Activated CD4-positive, alpha-beta memory T cell treated with anti-CD3 and anti-CD28 coated beads, Interleukin-2, amount 10 ng/mL, durations not matched to agents 7 days and 5 days (primary cell): ENCODE measurements around the gene CLEC16A. TPM values are rescaled to one million over a fixed set of nuclear protein-coding genes. Genes with fewer than 3 reads are reported as not detected.

Experiments
- CTCF ChIA-PET: fragments of 350-600 bp; sonication (Branson Sonifier 250); formaldehyde crosslinking; loops from one replicate; lab custom pipeline; 2021; ENCODE audit warnings: antibody characterized with exemption, inconsistent platforms; lab: Charles Lee
- POLR2A ChIA-PET: fragments of 350-600 bp; sonication (Branson Sonifier 250); formaldehyde crosslinking; loops from one replicate; lab custom pipeline; 2021; ENCODE audit warnings: antibody characterized with exemption; lab: Charles Lee
- DNase-seq: peaks from one replicate; pipeline ENCODE4 v3.0.0-alpha.2; 2020
- H3K27ac Mint-ChIP-seq: one replicate; pipeline ENCODE4 v1.8.0; 2021; ENCODE audit warnings: mild to moderate bottlenecking, mixed read lengths
- H3K27me3 Mint-ChIP-seq: one replicate; pipeline ENCODE4 v1.8.0; 2021; ENCODE audit warnings: mixed read lengths
- H3K36me3 Mint-ChIP-seq: one replicate; pipeline ENCODE4 v1.8.0; 2021; ENCODE audit warnings: low read depth, mixed read lengths
- H3K4me1 Mint-ChIP-seq: one replicate; pipeline ENCODE4 v1.8.0; 2021; ENCODE audit warnings: mixed read lengths
- H3K4me3 Mint-ChIP-seq: one replicate; pipeline ENCODE4 v1.8.0; 2021; ENCODE audit warnings: mild to moderate bottlenecking, mixed read lengths
- H3K9me3 Mint-ChIP-seq: one replicate; pipeline ENCODE4 v1.8.0; 2021; ENCODE audit warnings: mixed read lengths
- total RNA-seq, 2 experiments: library from RNA; stranded (reverse); gene quantifications; one replicate each; pipeline ENCODE4 v1.2.3, GENCODE V29; 2021

CLEC16A gene
- total RNA-seq, 2 experiments from 2014 or later: 30.3 to 32.4 TPM

DNA sequence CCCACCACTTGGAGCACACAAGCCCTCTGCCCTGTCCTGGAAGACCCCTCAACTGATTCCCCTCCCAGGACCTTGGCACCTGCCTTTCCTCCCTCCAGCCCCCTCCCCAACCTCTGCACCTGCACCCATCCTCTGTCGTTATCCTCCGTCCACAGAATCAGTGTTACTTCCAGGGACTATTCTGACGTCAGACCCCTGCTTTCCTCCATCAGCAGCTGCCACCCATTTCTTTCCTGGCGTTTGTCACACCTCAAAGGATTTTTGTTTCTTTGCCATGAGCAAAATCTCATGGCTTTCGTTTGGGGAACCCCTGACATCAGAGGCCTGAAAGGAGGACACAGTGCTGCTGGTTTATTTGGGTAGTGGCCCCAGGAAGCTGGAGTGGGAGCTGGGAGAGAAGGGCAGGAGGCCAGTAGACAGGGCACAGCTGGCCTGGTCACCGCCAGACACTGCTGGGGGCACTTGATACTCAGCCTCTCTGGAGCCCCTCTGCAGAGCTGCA lies 243.2 kb downstream of the CLEC16A start:
- ChIA-PET POLR2A (interaction anchor here (1.4 to 3.6 kb wide), 2 partner anchors 34 to 68 kb away, joined by 3 to 16 read pairs; partner anchors contain the start of gene SOCS1), CTCF (no interaction called here)
- peaks cover 6% of the 10 kb centered on the region for H3K36me3 Mint-ChIP-seq
- no peaks in the 10 kb centered on the region for H3K27me3 Mint-ChIP-seq
- no peak overlapping the region for H3K27ac Mint-ChIP-seq
- no peaks in the 10 kb centered on the region for H3K9me3 Mint-ChIP-seq
- H3K4me3 Mint-ChIP-seq: no peak overlapping the region
- DNase-seq: no peak
- peaks cover 37% of the 10 kb centered on the region for H3K4me1 Mint-ChIP-seq

DNA sequence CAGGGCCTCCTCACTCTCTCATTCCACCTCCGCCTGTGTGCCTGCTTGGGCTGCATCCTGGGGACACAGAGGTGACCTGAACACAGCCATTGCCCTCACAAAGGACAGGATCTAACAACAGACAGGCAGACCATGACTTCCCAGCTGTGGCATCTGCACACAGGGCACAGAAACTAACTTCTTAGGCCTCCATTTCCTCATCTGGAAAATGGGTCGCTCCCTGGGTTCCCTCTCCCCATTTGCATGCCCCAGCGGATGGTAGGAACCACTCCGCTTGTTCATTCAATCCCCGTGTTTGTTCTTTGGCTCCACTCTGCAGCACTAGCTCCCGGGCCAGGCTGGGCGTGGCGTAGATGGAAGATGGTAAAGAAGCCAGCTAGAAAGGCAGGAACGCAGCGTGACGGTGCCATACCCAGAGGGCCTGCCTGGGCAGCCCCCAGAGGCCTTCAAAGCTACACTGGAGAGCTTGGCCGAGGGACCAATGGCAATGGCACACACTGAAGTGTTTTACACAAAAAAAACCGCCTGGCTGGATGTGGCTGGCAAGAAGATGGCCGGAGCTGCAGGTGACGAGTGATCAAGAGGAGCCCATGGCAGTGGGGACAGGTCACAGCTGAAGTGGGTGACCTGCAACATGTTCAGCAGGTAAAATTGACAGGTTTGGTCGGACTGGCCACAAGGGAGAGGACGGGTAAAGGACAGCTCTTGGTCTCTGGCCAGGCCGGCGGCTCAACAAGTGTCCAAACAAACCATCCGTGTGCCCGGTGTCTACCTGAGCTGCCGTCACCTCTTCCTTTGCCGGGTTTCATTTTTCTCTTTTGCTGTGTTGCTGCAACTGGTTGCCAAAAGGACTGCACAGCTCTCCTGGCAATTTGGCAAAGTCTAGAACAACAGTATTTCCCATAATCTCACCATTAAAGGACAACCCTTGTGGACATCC lies 244.7 kb downstream of the CLEC16A start:
- H3K27me3 Mint-ChIP-seq: no peaks in the 10 kb centered on the region
- ChIA-PET POLR2A (interaction anchor here (0.9 to 3.6 kb wide), 3 partner anchors 32 to 69 kb away, joined by 3 to 16 read pairs (median 5); partner anchors contain the start of gene SOCS1), CTCF (interaction anchor here (1.1 to 2.2 kb wide), 2 partner anchors 30 to 85 kb away, joined by 3 to 5 read pairs; no protein-coding TSS in a partner anchor)
- H3K9me3 Mint-ChIP-seq: no peaks in the 10 kb centered on the region
- peaks cover 2% of the 10 kb centered on the region for H3K36me3 Mint-ChIP-seq
- DNase-seq: no peak
- no peak overlapping the region for H3K27ac Mint-ChIP-seq
- peaks cover 43% of the 10 kb centered on the region for H3K4me1 Mint-ChIP-seq
- H3K4me3 Mint-ChIP-seq: no peak overlapping the region

- no peak overlapping the region for H3K4me3 Mint-ChIP-seq
- CTCF ChIA-PET: interaction anchor here (0.9 to 2.2 kb wide), 4 partner anchors 16 to 64 kb away, joined by 3 to 5 read pairs (median 4); no protein-coding TSS in a partner anchor
- peaks cover 51% of the 10 kb centered on the region for H3K4me1 Mint-ChIP-seq
- no peaks in the 10 kb centered on the region for H3K9me3 Mint-ChIP-seq
- peaks cover 5% of the 10 kb centered on the region for H3K36me3 Mint-ChIP-seq
- H3K27ac Mint-ChIP-seq: no peak overlapping the region
- no peak for DNase-seq
- POLR2A ChIA-PET: interaction anchor here (0.9 to 3.6 kb wide), 7 partner anchors 9 to 171 kb away, joined by 3 to 16 read pairs (median 4); partner anchors contain the start of gene SOCS1
- no peaks in the 10 kb centered on the region for H3K27me3 Mint-ChIP-seq
Measured at GRCh38 chr16:11190588-11191560, 246.5 kb downstream of the CLEC16A start.

DNA sequence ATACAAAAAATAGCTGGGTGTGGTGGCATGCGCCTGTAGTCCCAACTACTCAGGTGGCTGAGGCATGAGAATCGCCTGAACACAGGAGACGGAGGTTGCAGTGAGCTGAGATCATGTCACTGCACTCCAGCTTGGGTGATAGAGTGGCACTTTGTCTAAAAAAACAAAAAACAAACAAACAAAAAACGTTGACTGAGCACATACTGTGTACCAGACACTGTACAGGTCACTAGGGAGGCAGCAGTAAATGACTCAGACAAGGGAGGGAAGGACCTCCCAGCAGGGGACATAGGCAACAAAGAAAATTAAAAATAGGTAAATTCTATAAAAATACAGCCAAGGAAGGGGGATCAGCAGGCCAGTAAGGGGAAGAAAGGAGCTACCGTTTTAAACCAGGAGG lies 247.3 kb downstream of the CLEC16A start:
- ChIA-PET POLR2A (interaction anchor here (1.2 to 2.4 kb wide), 4 partner anchors 14 to 170 kb away, joined by 3 to 8 read pairs (median 4); no protein-coding TSS in a partner anchor), CTCF (interaction anchor here (0.9 to 1.5 kb wide), 2 partner anchors 16 to 29 kb away, joined by 3 to 4 read pairs; no protein-coding TSS in a partner anchor)
- no peak for DNase-seq
- Mint-ChIP-seq H3K4me1 (peaks cover 58% of the 10 kb centered on the region), H3K9me3 (no peaks in the 10 kb centered on the region), H3K27me3 (no peaks in the 10 kb centered on the region), H3K36me3 (peaks cover 5% of the 10 kb centered on the region), H3K27ac (no peak overlapping the region), H3K4me3 (no peak overlapping the region)

DNA sequence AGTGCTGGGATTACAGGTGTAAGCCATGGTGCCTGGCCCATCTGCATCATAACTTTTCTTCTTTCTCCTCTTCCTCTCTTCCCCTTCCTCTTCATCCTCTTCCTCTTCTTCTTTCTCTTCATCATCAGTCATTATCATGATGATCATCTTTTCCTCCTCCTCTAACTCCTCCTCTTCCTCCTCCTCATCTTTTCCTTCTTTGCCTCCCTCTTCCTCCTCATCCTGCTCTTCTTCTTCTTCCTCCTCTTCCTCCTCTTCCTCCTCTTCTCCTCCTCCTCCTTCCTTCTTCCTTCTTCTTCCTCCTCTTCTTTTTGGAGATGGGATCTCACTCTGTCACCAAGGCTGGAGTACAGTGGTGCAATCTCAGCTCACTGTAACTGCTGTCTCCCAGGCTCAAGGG lies 249.1 kb downstream of the CLEC16A start:
- H3K27ac Mint-ChIP-seq: no peak overlapping the region
- H3K36me3 Mint-ChIP-seq: peaks cover 7% of the 10 kb centered on the region
- DNase-seq: no peak
- ChIA-PET POLR2A (interaction anchor here (1.4 to 2.4 kb wide), 3 partner anchors 12 to 73 kb away, joined by 3 to 8 read pairs (median 6); no protein-coding TSS in a partner anchor), CTCF (interaction anchor here (0.6 kb wide), 1 partner anchor 463 kb away, joined by 3 read pairs; no protein-coding TSS in a partner anchor)
- H3K27me3 Mint-ChIP-seq: no peaks in the 10 kb centered on the region
- H3K4me1 Mint-ChIP-seq: peaks cover 74% of the 10 kb centered on the region
- no peaks in the 10 kb centered on the region for H3K9me3 Mint-ChIP-seq
- no peak overlapping the region for H3K4me3 Mint-ChIP-seq

DNA sequence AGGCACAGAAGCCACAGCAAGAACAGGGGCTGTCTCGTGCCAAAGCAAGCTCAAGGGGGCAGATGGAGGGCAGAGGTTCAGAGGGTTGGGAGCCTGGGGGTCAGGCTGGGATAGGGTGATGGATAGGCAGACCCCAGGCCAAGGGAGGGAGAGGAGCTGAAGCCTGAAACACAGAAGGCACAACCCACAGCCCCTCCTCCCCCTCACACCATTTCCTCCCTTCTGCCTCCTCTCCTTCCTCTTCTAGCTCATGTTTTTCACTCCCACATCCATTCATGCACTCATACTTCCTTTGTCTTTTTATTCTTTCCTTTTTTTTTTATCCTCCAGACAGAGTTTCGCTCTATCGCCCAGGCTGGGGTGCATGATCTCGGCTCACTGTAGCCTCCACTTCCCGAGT lies 250.5 kb downstream of the CLEC16A start:
- H3K9me3 Mint-ChIP-seq: no peaks in the 10 kb centered on the region
- H3K36me3 Mint-ChIP-seq: peaks cover 7% of the 10 kb centered on the region
- H3K27ac Mint-ChIP-seq: peak overlapping the region; percentile 52
- DNase-seq: no peak
- ChIA-PET CTCF (interaction anchor here (0.9 to 1.7 kb wide), 4 partner anchors 8 to 90 kb away, joined by 3 to 7 read pairs (median 4); no protein-coding TSS in a partner anchor), POLR2A (interaction anchor here (0.9 to 1.5 kb wide), 7 partner anchors 11 to 160 kb away, joined by 3 to 5 read pairs (median 3); no protein-coding TSS in a partner anchor)
- no peak overlapping the region for H3K4me3 Mint-ChIP-seq
- H3K27me3 Mint-ChIP-seq: no peaks in the 10 kb centered on the region
- H3K4me1 Mint-ChIP-seq: peaks cover 77% of the 10 kb centered on the region

DNA sequence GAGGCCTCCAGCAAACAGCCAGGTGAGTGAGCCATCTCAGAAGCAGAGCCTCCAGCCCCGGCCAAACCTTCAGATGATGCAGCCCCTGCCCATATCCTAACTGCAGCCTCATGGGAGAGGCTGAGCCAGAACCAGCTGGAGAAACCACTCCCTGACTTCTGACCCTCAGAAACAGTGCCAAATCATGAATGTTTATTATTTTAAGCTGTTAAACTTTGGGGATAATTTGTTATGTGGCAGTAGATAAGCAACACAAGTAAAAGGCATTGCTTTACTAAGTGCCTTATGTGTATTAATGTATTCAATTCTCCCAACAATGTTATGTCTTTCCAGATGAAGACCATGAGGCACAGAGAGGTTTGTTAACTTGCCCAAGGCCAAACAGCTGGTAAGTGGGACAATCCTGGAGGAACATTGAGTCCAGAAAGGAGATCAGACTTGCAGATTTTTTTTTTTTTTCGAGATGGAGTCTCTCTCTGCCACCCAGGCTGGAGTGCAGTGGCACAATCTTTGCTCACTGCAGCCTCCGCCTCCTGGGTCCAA lies 252.0 kb downstream of the CLEC16A start:
- Mint-ChIP-seq H3K27me3 (no peaks in the 10 kb centered on the region), H3K27ac (no peak overlapping the region), H3K36me3 (peaks cover 7% of the 10 kb centered on the region), H3K4me1 (peaks cover 79% of the 10 kb centered on the region), H3K4me3 (no peak overlapping the region), H3K9me3 (no peaks in the 10 kb centered on the region)
- ChIA-PET CTCF (interaction anchor here (0.8 to 1.8 kb wide), 4 partner anchors 9 to 60 kb away, joined by 3 to 7 read pairs (median 4); partner anchors contain the start of gene SOCS1), POLR2A (interaction anchor here (1.2 to 1.6 kb wide), 3 partner anchors 9 to 34 kb away, joined by 3 to 8 read pairs (median 4); no protein-coding TSS in a partner anchor)
- DNase-seq: no peak

- ChIA-PET CTCF (interaction anchor here (0.6 to 1.4 kb wide), 3 partner anchors 27 to 227 kb away, joined by 3 to 4 read pairs (median 3); no protein-coding TSS in a partner anchor), POLR2A (interaction anchor here (0.6 to 2.1 kb wide), 8 partner anchors 15 to 157 kb away, joined by 3 to 7 read pairs (median 3); partner anchors contain the start of gene SOCS1)
- no peak for DNase-seq
- Mint-ChIP-seq H3K27ac (peak overlapping the region; percentile 72), H3K27me3 (no peaks in the 10 kb centered on the region), H3K4me1 (peaks cover 81% of the 10 kb centered on the region), H3K36me3 (peaks cover 5% of the 10 kb centered on the region), H3K9me3 (no peaks in the 10 kb centered on the region), H3K4me3 (peak overlapping the region; percentile 9)
Measured at GRCh38 chr16:11198375-11198774, 254.0 kb downstream of the CLEC16A start.

GRCh38 chr16:11198828-11199227 lies 254.5 kb downstream of the CLEC16A start:
- ChIA-PET CTCF (interaction anchor here (0.6 to 1.4 kb wide), 4 partner anchors 26 to 260 kb away, joined by 3 to 5 read pairs (median 4); no protein-coding TSS in a partner anchor), POLR2A (interaction anchor here (0.6 to 2.1 kb wide), 9 partner anchors 9 to 156 kb away, joined by 3 to 7 read pairs (median 3); partner anchors contain the start of gene SOCS1)
- Mint-ChIP-seq H3K9me3 (no peaks in the 10 kb centered on the region), H3K4me1 (peaks cover 77% of the 10 kb centered on the region), H3K27ac (peak overlapping the region; percentile 72), H3K36me3 (peaks cover 5% of the 10 kb centered on the region), H3K4me3 (peak overlapping the region; percentile 29), H3K27me3 (no peaks in the 10 kb centered on the region)
- DNase-seq: peak; percentile 58

- Mint-ChIP-seq H3K9me3 (no peaks in the 10 kb centered on the region), H3K4me3 (no peak overlapping the region), H3K4me1 (peaks cover 73% of the 10 kb centered on the region), H3K27ac (no peak overlapping the region), H3K36me3 (peaks cover 2% of the 10 kb centered on the region), H3K27me3 (no peaks in the 10 kb centered on the region)
- no peak for DNase-seq
- ChIA-PET CTCF (no interaction called here), POLR2A (interaction anchor here (1.4 kb wide), 1 partner anchor 24 kb away, joined by 5 read pairs; no protein-coding TSS in a partner anchor)
Measured at GRCh38 chr16:11200592-11200991, 256.2 kb downstream of the CLEC16A start.
